A673 (cell line): ENCODE data around the gene FGF12. TPM values are rescaled to one million over a fixed set of nuclear protein-coding genes. Genes with fewer than 3 reads are reported as not detected.

Experiments
- BruUV-seq: library from RNA; stranded (reverse); fragments of 400-500 nt; replicated peaks from 2 replicates; lab custom pipeline; 2021; lab: Mats Ljungman, UMichigan
- CTCF ChIA-PET: fragments of 300-600 bp; sonication (Branson Sonifier 250); formaldehyde crosslinking; loops from one replicate; lab custom pipeline; 2022; ENCODE audit warnings: antibody characterized with exemption; lab: Charles Lee
- POLR2A ChIA-PET: fragments of 300-600 bp; sonication (Branson Sonifier 250); formaldehyde crosslinking; loops from one replicate; lab custom pipeline; 2022; ENCODE audit warnings: antibody characterized with exemption; ENCODE audit not compliant: low non-redundant PET; lab: Charles Lee
- DNase-seq: peaks from one replicate; pipeline ENCODE4 v3.0.0-alpha.2; 2015; ENCODE audit warnings: low spot score
- H3K27ac ChIP-seq: fragments of 200-600 bp; sonication (generic); 2 replicates; pipeline ENCODE4 v1.5.1; 2016; ENCODE audit warnings: mixed run types, low read depth, mild to moderate bottlenecking, mixed read lengths, antibody characterized with exemption, low read length; ENCODE audit not compliant: poor library complexity, severe bottlenecking
- H3K27me3 ChIP-seq: fragments of 200-600 bp; sonication (generic); replicated peaks from 2 replicates; pipeline ENCODE4 v1.6.1; 2017; ENCODE audit warnings: mixed run types, low read depth, mild to moderate bottlenecking, mixed read lengths, antibody characterized with exemption, low read length; ENCODE audit not compliant: insufficient read depth, poor library complexity
- H3K36me3 ChIP-seq: fragments of 200-600 bp; sonication (generic); 2 replicates; pipeline ENCODE4 v1.6.1; 2016; ENCODE audit warnings: mixed run types, mild to moderate bottlenecking, mixed read lengths, antibody characterized with exemption, low read length; ENCODE audit not compliant: insufficient read depth, poor library complexity, severe bottlenecking
- H3K4me1 ChIP-seq: fragments of 200-600 bp; sonication (generic); 2 replicates; pipeline ENCODE4 v1.6.1; 2017; ENCODE audit warnings: mixed run types, mild to moderate bottlenecking, mixed read lengths, antibody characterized with exemption, low read length; ENCODE audit not compliant: insufficient read depth, poor library complexity, severe bottlenecking
- H3K4me3 ChIP-seq: fragments of 200-600 bp; sonication (generic); 2 replicates; pipeline ENCODE4 v1.5.1; 2016; ENCODE audit warnings: low read depth, mixed run types, mild to moderate bottlenecking, mixed read lengths, low read length; ENCODE audit not compliant: poor library complexity, severe bottlenecking
- H3K9me3 ChIP-seq: fragments of 200-600 bp; sonication (generic); 2 replicates; pipeline ENCODE4 v1.6.1; 2016; ENCODE audit warnings: mixed run types, low read depth, mild to moderate bottlenecking, mixed read lengths, antibody characterized with exemption, low read length; ENCODE audit not compliant: poor library complexity, severe bottlenecking
- EZH2 ChIP-seq: fragments of 200-600 bp; sonication (generic); IDR thresholded peaks from 2 replicates; pipeline ENCODE4 v1.6.1; 2017; ENCODE audit warnings: borderline replicate concordance, low read depth, mild to moderate bottlenecking, mixed read lengths, antibody characterized with exemption, low read length; ENCODE audit not compliant: poor library complexity, severe bottlenecking
- intact Hi-C: fragments of 100-400 bp; cut with micrococcal nuclease; formaldehyde crosslinking; loops from one replicate; pipeline ENCODE4 v1.10.0; 2022; ENCODE audit not compliant: unreplicated experiment
- total RNA-seq: library from RNA; stranded (reverse); gene quantifications from 2 replicates; pipeline ENCODE4 v1.2.3, GENCODE V29; 2021
- TF ChIP-seq, protein P1 (sequence below): fragments of 300-800, 200-600 bp; sonication (generic); conservative IDR thresholded peaks from 2 replicates; pipeline ENCODE4 v1.5.1; 2017; ENCODE audit warnings: low read depth, mild to moderate bottlenecking, antibody characterized with exemption, low read length, moderate library complexity, mixed read lengths

Gene FGF12
- total RNA-seq, 1 experiment from 2014 or later = 2.3 TPM

DNA sequence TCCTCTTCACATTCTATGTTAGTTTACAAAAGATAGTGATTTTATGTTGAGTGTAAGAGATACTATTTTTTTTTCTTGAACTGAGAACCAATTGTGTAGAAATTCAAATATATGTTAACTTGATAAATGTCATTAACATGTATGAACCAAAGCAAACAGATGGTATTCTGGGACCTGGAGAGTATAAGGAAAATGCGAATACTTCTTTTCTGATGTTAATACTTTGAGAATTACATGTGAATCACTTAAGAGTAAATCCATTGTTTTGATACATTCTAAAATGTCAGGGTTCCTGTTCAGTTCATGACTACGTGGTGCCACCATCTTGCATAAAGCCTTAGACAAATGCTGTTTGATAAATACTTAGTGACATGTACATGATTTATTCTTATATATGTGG, 541.3 kb downstream of the FGF12 start:
- intact Hi-C loops = loop anchor here (5.0 kb wide), 1 partner anchor 236 kb away; no protein-coding TSS in a partner anchor
- POLR2A ChIA-PET = no interaction called here
- H3K27ac ChIP-seq = no peak overlapping the region
- no peaks in the 10 kb centered on the region for H3K9me3 ChIP-seq
- H3K36me3 ChIP-seq = no peaks in the 10 kb centered on the region
- no peaks in the 10 kb centered on the region for H3K27me3 ChIP-seq
- H3K4me1 ChIP-seq = peaks cover 16% of the 10 kb centered on the region
- CTCF ChIA-PET = no interaction called here
- no peak for DNase-seq
- TF ChIP-seq, protein P1, sequence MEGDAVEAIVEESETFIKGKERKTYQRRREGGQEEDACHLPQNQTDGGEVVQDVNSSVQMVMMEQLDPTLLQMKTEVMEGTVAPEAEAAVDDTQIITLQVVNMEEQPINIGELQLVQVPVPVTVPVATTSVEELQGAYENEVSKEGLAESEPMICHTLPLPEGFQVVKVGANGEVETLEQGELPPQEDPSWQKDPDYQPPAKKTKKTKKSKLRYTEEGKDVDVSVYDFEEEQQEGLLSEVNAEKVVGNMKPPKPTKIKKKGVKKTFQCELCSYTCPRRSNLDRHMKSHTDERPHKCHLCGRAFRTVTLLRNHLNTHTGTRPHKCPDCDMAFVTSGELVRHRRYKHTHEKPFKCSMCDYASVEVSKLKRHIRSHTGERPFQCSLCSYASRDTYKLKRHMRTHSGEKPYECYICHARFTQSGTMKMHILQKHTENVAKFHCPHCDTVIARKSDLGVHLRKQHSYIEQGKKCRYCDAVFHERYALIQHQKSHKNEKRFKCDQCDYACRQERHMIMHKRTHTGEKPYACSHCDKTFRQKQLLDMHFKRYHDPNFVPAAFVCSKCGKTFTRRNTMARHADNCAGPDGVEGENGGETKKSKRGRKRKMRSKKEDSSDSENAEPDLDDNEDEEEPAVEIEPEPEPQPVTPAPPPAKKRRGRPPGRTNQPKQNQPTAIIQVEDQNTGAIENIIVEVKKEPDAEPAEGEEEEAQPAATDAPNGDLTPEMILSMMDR = no peak
- TF ChIP-seq EZH2 = no peak
- BruUV-seq = no TSS peak
- no peak overlapping the region for H3K4me3 ChIP-seq

- TF ChIP-seq, protein P1 = no peak
- no peak for TF ChIP-seq EZH2
- Histone ChIP-seq H3K4me3 (no peak overlapping the region), H3K9me3 (no peaks in the 10 kb centered on the region), H3K4me1 (peaks cover 16% of the 10 kb centered on the region), H3K27ac (no peak overlapping the region), H3K36me3 (no peaks in the 10 kb centered on the region), H3K27me3 (no peaks in the 10 kb centered on the region)
- intact Hi-C loops = no loop called here
- no TSS peak for BruUV-seq
- CTCF ChIA-PET = no interaction called here
- POLR2A ChIA-PET = no interaction called here
- no peak for DNase-seq
Observed at GRCh38 chr3:192183109-192183508, 544.2 kb downstream of the FGF12 start.

DNA sequence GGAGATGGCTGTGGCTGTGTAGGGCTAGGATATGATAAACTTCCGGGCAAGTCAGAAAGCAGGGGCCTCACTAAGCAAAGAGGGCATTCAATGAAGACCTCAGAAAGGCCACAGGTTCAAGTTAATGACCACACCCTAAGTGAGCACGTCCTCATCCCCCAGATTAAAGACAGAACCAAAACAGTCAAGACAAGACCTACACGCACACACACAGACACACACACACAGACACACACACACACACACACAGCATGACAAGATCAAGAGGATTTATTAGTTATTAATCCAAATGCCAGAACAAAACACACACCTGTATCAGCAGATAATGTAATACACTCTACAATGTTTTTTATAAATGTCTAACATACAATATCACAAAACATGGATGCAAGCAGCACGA, 546.2 kb downstream of the FGF12 start:
- intact Hi-C loops = no loop called here
- Histone ChIP-seq H3K4me3 (no peak overlapping the region), H3K27ac (no peak overlapping the region), H3K9me3 (no peaks in the 10 kb centered on the region), H3K36me3 (no peaks in the 10 kb centered on the region), H3K27me3 (no peaks in the 10 kb centered on the region), H3K4me1 (peaks cover 1% of the 10 kb centered on the region)
- no peak for DNase-seq
- ChIA-PET CTCF (no interaction called here), POLR2A (no interaction called here)
- no TSS peak for BruUV-seq
- TF ChIP-seq, protein P1 = no peak
- no peak for TF ChIP-seq EZH2
